SK-N-SH (cell line): ENCODE results near the gene MARCHF10. TPM values are rescaled to one million over a fixed set of nuclear protein-coding genes. Genes with fewer than 3 reads are reported as not detected.

Experiments used
- CTCF ChIA-PET: fragments of 300-600, 350-600 bp; formaldehyde crosslinking; extraction: SDS; loops from one replicate; lab custom pipeline; 2021; lab: Yijun Ruan, JAX
- POLR2A ChIA-PET: fragments of 350-600 bp; sonication (Branson Sonifier 250); formaldehyde crosslinking; extraction: SDS; loops from one replicate; lab custom pipeline; 2020; ENCODE audit warnings: antibody characterized with exemption, inconsistent platforms; lab: Yijun Ruan, JAX
- DNase-seq: peaks from one replicate; pipeline ENCODE4 v3.0.0; 2012
- H2AFZ ChIP-seq: fragments of 200-600 bp; sonication (generic); 2 replicates; pipeline ENCODE4 v1.8.1; 2016; ENCODE audit warnings: antibody characterized with exemption, mild to moderate bottlenecking, low read depth
- H3F3A ChIP-seq: fragments of 200-600 bp; sonication (generic); replicated peaks from 2 replicates; pipeline ENCODE3; 2016; ENCODE audit warnings: antibody characterized with exemption, mild to moderate bottlenecking; ENCODE audit not compliant: insufficient read depth
- H3K27ac ChIP-seq, 2 experiments: fragments of 200-500 bp in 1 of 2; fragments of 200-600 bp in 1 of 2; sonication (Bioruptor generic) in 1 of 2; sonication (generic), shearing (Covaris generic) in 1 of 2; 2 replicates each; pipeline versions ENCODE4 v1.5.1 to v1.6.1; 2014 to 2016; ENCODE audit warnings: low read depth in 2 of 2, inconsistent platforms in 1 of 2, low read length in 1 of 2, mild to moderate bottlenecking in 1 of 2, mixed read lengths in 1 of 2
- H3K27me3 ChIP-seq: fragments of 200-600 bp; sonication (generic), shearing (Covaris generic); 2 replicates; pipeline ENCODE4 v1.6.1; 2016; ENCODE audit warnings: mixed run types; ENCODE audit not compliant: insufficient read depth
- H3K36me3 ChIP-seq, 2 experiments: fragments of 200-500 bp in 1 of 2; fragments of 200-600 bp in 1 of 2; sonication (Bioruptor generic) in 1 of 2; sonication (generic) in 1 of 2; replicated peaks in 1 of 2; 2 replicates each; pipeline versions ENCODE3 to v1.5.1; 2014 to 2016; ENCODE audit warnings: low read length in 1 of 2, mild to moderate bottlenecking in 1 of 2; ENCODE audit not compliant: insufficient read depth in 2 of 2, control insufficient read depth in 1 of 2
- H3K4me1 ChIP-seq, 2 experiments: fragments of 200-500 bp in 1 of 2; fragments of 200-600 bp in 1 of 2; sonication (Bioruptor generic) in 1 of 2; sonication (generic), shearing (Covaris generic) in 1 of 2; 2 replicates each; pipeline versions ENCODE4 v1.5.1 to v1.6.1; 2014 to 2016; ENCODE audit warnings: low read depth in 1 of 2, low read length in 1 of 2, mixed run types in 1 of 2; ENCODE audit not compliant: insufficient read depth in 2 of 2, control insufficient read depth in 1 of 2
- H3K4me2 ChIP-seq: fragments of 200-600 bp; sonication (generic), shearing (Covaris generic); 2 replicates; pipeline ENCODE4 v1.6.1; 2017; ENCODE audit warnings: mixed run types
- H3K4me3 ChIP-seq, 2 experiments: fragments of 200-500 bp in 1 of 2; fragments of 200-600 bp in 1 of 2; sonication (Bioruptor generic) in 1 of 2; sonication (generic), shearing (Covaris generic) in 1 of 2; 2 replicates each; pipeline versions ENCODE4 v1.5.1 to v1.8.1; 2014 to 2016; ENCODE audit warnings: low read depth in 2 of 2, inconsistent platforms in 1 of 2, low read length in 1 of 2, mild to moderate bottlenecking in 1 of 2, mixed read lengths in 1 of 2, moderate library complexity in 1 of 2
- H3K79me2 ChIP-seq: fragments of 200-600 bp; sonication (generic); 2 replicates; pipeline ENCODE4 v1.8.1; 2017; ENCODE audit warnings: mild to moderate bottlenecking; ENCODE audit not compliant: insufficient read depth
- H3K9ac ChIP-seq: fragments of 200-600 bp; sonication (generic); 2 replicates; pipeline ENCODE4 v1.6.1; 2017; ENCODE audit warnings: mixed run types
- H3K9me2 ChIP-seq: fragments of 200-600 bp; sonication (generic); 2 replicates; pipeline ENCODE4 v1.6.1; 2017; ENCODE audit warnings: mixed run types
- H3K9me3 ChIP-seq: fragments of 200-600 bp; sonication (generic); 2 replicates; pipeline ENCODE4 v1.6.1; 2017; ENCODE audit warnings: mixed run types, mild to moderate bottlenecking, moderate library complexity
- H4K20me1 ChIP-seq: fragments of 200-600 bp; sonication (generic); 2 replicates; pipeline ENCODE4 v1.6.1; 2017; ENCODE audit warnings: mild to moderate bottlenecking, mixed run types; ENCODE audit not compliant: insufficient read depth
- EZH2phosphoT487 ChIP-seq: fragments of 200-600 bp; sonication (generic); IDR thresholded peaks from 2 replicates; pipeline ENCODE4 v1.6.1; 2017; ENCODE audit warnings: low read depth, mixed run types, mild to moderate bottlenecking, antibody characterized with exemption, moderate library complexity, borderline replicate concordance
- FOXJ3 ChIP-seq: sonication (generic); formaldehyde crosslinking; IDR thresholded peaks from 2 replicates; pipeline ENCODE4 v1.5.1; 2020; ENCODE audit warnings: mild to moderate bottlenecking, missing genetic modification reagents
- GABPA ChIP-seq: IDR thresholded peaks from 2 replicates; pipeline ENCODE4 v1.4.0; 2012; ENCODE audit warnings: low read depth, mild to moderate bottlenecking
- JUND ChIP-seq: IDR thresholded peaks from 2 replicates; pipeline ENCODE4 v1.4.0; 2012
- MEF2A ChIP-seq: IDR thresholded peaks from 2 replicates; pipeline ENCODE4 v1.4.0; 2012; ENCODE audit warnings: low read depth, borderline replicate concordance
- RCOR1 ChIP-seq: fragments of 150-350 bp; IDR thresholded peaks from 2 replicates; pipeline ENCODE4 v1.6.1; 2017; ENCODE audit warnings: antibody characterized with exemption, low read length
- TAF1 ChIP-seq: IDR thresholded peaks from 2 replicates; pipeline ENCODE4 v1.6.1; 2012; ENCODE audit warnings: low read depth, mild to moderate bottlenecking, low read length, moderate library complexity, borderline replicate concordance
- YY1 ChIP-seq: IDR thresholded peaks from 2 replicates; pipeline ENCODE4 v1.4.0; 2012; ENCODE audit warnings: low read depth, mild to moderate bottlenecking
- WGBS: methylation state at CpG from one replicate; pipeline ENCODE4 v1.1.6; 2017; ENCODE audit warnings: low lambda C conversion rate; 5-methylcytosine and 5-hydroxymethylcytosine counted together
- polyA plus RNA-seq, 3 experiments: library from polyadenylated mRNA; depleted of rRNA; stranded (reverse); fragments of >200 nt; gene quantifications; 2 replicates each; pipeline ENCODE4 v1.2.3, GENCODE V29; 2012
- TF ChIP-seq, protein P1 (sequence below): IDR thresholded peaks from 2 replicates; pipeline ENCODE4; 2012
- TF ChIP-seq, protein P2 (sequence below): IDR thresholded peaks from 2 replicates; pipeline ENCODE4 v1.4.0; 2012; ENCODE audit warnings: low read depth, borderline replicate concordance

The MARCHF10 gene
- polyA plus RNA-seq, 1 of the 3 experiments (the other 2 are of a cell fraction): 0.16 TPM

DNA sequence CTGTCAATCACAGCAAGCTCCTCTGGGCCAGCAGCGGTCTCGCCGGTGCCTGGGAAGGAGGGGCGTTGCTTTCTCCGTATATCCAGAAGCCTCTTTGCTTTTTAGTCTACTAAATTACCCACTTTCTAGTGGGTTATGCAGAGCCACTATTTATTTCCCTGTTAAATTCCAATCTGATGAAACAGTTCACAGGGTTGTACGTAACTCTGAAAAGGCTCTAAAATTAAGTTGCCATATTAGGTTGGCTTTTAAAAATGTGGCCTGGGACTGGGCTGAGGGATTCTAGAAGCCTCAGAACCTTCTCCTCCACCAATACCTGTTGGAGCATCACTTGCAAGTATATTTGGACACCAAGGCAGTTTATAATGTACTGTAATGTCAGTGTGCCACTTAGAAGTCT, 27.2 kb downstream of the MARCHF10 start:
- no peaks in the 10 kb centered on the region for H3F3A ChIP-seq
- peaks cover 0 to 7% of the 10 kb centered on the region in 2 experiments; a peak in 1 of 4 replicates for H3K4me1 ChIP-seq
- WGBS: 93% methylated on average over 6 of the region's 6 CpGs
- H3K9me2 ChIP-seq: no peaks in the 10 kb centered on the region
- no peak overlapping the region for H3K4me2 ChIP-seq
- no peaks in the 10 kb centered on the region for H4K20me1 ChIP-seq
- no peaks in the 10 kb centered on the region for H3K79me2 ChIP-seq
- DNase-seq: no peak
- no peak overlapping the region for H3K4me3 ChIP-seq
- H3K27me3 ChIP-seq: no peaks in the 10 kb centered on the region
- H3K9me3 ChIP-seq: no peaks in the 10 kb centered on the region
- H3K36me3 ChIP-seq: no peaks in the 10 kb centered on the region
- CTCF ChIA-PET: interaction anchor here (2.2 kb wide), 1 partner anchor 10 kb away, joined by 4 read pairs; no protein-coding TSS in a partner anchor
- POLR2A ChIA-PET: no interaction called here
- no peak overlapping the region for H3K27ac ChIP-seq
- no peak overlapping the region for H3K9ac ChIP-seq
- no peak overlapping the region for H2AFZ ChIP-seq
- no peak for TF ChIP-seq TAF1
- TF ChIP-seq, protein P1, sequence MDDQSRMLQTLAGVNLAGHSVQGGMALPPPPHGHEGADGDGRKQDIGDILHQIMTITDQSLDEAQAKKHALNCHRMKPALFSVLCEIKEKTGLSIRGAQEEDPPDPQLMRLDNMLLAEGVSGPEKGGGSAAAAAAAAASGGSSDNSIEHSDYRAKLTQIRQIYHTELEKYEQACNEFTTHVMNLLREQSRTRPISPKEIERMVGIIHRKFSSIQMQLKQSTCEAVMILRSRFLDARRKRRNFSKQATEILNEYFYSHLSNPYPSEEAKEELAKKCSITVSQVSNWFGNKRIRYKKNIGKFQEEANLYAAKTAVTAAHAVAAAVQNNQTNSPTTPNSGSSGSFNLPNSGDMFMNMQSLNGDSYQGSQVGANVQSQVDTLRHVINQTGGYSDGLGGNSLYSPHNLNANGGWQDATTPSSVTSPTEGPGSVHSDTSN: no peak
- TF ChIP-seq, protein P2, sequence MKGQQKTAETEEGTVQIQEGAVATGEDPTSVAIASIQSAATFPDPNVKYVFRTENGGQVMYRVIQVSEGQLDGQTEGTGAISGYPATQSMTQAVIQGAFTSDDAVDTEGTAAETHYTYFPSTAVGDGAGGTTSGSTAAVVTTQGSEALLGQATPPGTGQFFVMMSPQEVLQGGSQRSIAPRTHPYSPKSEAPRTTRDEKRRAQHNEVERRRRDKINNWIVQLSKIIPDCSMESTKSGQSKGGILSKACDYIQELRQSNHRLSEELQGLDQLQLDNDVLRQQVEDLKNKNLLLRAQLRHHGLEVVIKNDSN: no peak

DNA sequence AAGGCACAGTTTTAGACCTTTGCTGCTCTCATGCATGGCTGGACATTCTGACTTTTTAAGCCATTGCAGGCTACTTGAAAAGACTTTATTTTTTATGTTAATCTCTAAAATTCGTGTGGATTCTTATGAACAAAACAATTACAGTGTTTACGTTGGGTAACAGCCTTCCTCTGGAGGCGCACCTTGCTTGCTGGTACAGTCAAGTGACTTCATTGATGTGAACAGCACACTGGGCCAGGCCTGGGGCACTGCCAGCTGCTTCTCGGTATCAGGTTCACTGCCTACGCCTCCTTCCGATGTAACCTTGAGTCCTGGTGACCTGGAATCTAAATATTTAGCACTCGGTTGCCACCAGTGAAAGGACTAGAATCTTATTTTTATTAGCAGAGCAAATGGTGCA, 27.8 kb downstream of the MARCHF10 start:
- no peaks in the 10 kb centered on the region for H3K27me3 ChIP-seq
- H3K36me3 ChIP-seq: no peaks in the 10 kb centered on the region
- WGBS: 89% methylated on average over 7 of the region's 7 CpGs
- no peaks in the 10 kb centered on the region for H3K79me2 ChIP-seq
- H2AFZ ChIP-seq: no peak overlapping the region
- no peak overlapping the region for H3K9ac ChIP-seq
- no peaks in the 10 kb centered on the region for H3K9me2 ChIP-seq
- no peaks in the 10 kb centered on the region for H3K9me3 ChIP-seq
- ChIA-PET POLR2A (no interaction called here), CTCF (interaction anchor here (1.3 to 2.2 kb wide), 3 partner anchors 9 to 163 kb away, joined by 3 to 4 read pairs (median 4); no protein-coding TSS in a partner anchor)
- no peak overlapping the region for H3K4me3 ChIP-seq
- no peaks in the 10 kb centered on the region for H3F3A ChIP-seq
- TF ChIP-seq EZH2phosphoT487 (no peak), RCOR1 (no peak), MEF2A (no peak), GABPA (no peak), TAF1 (no peak), FOXJ3 (no peak), YY1 (no peak), JUND (no peak)
- no peak overlapping the region for H3K27ac ChIP-seq
- no peak overlapping the region for H3K4me2 ChIP-seq
- peaks cover 0 to 7% of the 10 kb centered on the region in 2 experiments; a peak in 1 of 4 replicates for H3K4me1 ChIP-seq
- DNase-seq: no peak
- H4K20me1 ChIP-seq: no peaks in the 10 kb centered on the region
